ENCODE results near the gene CACNB3. TPM values are rescaled to one million over a fixed set of nuclear protein-coding genes. Genes with fewer than 3 reads are reported as not detected.

CACNB3 gene
- 14.7 and 20.7 TPM in 2 replicates for total RNA-seq

DNA sequence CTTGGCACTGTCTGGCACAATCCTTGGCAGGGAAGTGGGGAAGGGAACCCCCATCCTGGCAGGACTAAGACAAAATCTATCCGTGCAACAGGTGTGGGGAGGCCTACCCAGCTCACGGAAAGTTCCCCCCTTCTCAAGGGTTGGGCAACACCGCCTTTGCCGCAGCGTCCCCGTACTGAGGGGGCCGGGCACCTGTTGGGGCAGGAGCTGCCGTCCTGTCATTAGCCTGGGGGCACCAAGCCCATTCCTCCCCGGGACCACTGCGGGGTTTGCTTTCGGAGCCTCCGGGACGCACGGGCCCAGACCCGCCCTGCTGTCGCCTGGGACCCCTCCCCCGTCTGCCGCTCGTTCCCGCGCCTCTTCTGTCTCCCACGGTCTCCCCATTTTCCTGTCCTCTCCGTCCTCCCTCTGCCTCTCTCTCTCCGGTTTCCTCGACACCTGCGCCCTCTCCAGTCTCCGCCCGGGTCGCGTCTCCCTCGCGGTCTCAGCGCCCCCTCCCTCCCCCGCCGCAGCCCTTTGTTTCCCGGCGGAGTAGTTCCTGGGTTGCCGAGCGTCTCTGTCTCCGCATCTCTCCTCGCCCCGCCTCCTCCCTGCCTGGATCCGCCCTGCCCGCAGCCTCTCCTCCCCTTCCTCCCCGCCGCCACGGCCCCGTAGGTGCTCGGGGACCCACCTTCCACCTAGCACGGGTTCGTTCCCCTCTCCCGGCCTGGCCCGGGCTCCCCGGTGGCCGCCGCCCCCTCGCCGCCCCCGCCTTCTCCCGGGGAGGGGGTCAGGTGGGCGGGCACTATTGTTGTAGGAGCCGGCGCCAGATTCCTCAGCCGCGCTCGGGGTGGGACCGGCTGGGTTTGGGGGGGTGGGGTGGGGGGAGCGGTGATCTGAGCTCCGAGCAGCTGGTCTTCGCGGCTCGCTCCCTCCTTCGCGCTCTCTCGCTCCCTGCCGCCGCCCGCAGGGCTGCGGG is at the start of gene CACNB3:
CACNB3 (plus strand) TSS at position 624 of the 958 bp plus-strand sequence. CDS start 434 bp downstream, outside the sequence.

DNA sequence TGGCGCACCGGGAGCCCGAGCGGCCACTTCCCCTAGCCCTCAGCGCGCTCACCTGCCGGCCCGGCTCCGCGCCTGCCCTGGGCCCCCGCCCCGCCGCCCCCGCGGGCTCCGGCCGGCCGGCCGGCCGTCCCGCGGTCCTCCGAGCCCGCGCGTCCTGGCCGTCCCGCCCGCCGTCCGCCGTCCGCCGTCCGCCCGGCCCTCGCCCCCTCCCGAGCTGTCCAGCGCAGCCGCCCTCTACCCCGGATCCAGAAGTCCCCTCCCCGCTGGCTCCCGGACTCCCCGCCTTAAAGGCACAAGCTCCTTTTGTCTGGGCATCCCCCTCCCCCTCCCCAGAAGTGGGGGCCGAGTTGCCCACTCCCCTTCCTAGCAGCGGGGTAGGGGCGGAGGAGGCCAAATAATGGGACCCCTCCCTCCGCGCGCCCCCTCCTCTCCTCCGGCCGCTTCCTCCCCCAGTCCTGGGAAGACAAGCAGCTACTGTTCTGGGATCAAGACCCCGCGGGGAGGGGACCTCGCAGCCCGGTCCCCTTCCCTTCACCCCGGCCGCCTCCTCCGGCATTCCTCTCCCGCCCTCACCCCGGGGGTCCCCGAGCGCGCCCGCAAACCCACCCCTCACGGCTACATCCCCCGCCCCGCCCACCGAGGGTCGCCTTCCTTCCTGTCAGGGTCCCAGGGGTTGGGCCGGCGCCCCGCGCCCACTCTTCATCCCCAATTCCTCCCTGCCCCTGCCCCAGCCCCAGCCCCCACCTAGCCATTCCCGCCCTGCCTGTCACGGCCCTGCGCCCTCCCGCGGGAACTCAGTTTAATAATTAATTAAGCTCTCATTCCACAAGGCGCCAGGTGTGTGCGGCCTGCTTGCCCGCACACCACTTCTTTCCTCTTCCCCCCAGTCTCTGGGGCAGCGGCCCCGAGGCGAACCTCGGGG is 29.2 kb upstream of the CACNB3 start, which contains the start of gene ADCY6:
ADCY6 (minus strand) TSS at position 236 of the 922 bp plus-strand sequence. CDS start 5,655 bp downstream, outside the sequence.

DNA sequence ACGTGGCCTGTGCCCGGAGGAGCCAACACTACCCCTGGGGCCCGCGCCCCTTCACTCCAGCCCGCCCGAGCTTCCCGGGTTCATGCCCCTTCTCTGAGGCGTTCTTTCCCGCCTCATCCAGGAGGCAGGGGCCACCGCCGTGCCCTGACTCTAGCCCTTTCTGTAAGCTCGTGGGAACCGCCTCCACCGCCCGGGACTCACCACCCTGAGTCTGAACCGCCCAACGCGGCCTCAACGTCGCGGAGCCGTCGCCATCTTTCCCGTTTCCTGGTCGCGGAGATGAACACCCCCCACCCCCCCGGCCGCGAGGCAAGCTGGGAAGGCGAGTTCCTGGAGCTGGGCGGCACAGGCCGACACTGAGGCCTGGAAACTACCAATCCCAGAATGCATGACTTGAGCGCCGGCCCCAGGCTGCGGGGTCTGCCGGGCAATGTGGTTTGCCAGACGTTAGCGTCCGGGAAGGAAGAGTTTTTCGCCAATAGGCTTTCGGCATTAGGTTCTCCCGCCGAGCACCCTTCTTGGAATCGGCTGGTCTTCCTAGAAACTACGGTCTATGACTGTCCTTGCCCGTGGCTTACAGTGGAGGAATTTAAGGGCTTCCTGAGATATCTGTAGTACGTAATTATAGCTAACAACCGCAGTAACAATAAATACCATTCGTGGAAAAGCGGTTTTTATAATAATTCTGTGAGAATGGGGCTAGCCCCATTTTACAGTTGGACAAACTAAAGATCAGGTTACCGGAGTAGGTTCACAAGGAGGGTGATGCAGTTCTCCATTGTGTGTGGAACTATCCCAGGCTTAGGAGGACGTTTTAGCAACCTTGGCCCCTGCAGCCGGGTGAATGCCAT is 33.8 kb downstream of the CACNB3 start, which contains the start of gene DDX23:
DDX23 (minus strand) TSS at position 281 of the 851 bp plus-strand sequence. CDS start 6,381 bp downstream, outside the sequence.

DNA sequence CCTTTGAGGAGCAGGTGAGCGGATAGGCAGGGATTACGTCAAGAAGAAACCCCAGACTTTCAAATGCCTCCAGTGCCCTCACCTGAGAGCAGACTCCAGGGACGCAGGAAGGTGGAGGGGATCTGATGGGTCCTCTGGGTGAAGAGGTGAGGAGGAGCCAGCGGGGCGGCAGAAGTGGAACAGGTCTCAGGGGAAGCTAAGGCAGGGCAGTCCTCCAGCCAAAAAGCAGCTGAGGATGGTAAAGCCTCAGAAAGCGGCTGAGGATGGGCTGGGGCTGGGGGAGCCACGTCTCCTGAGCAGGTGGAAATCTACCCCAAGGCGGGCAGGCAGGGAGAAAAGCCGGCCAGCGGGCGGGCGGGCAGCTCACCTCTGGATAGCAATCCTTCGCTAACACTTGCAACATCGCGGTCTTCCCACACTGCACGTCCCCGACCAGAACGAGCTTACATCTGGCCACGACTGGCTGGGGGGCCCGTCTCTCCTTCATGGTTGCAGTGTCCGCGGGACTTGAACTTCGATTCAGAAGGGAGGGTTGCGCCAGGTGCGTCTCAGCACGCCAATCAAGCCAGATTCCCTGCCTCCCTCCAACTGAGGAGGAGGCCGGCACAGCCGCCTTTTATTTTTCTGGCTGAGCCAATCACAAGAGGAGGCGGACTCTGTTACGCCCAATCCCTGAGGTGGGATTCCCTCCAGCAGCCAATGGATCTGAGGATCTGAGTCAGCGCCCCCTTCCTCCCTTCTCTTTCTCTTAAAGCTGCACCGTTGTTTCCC is 47.2 kb downstream of the CACNB3 start, which contains the start of gene RND1:
RND1 (minus strand) TSS at position 590 of the 771 bp plus-strand sequence; CDS start at position 487, 103 bp downstream.

Other genes starting within 250 kb of the CACNB3 start
- gene LALBA, start 248.4 kb upstream of the CACNB3 start, total RNA-seq, result not detected in 2 replicates
- gene KANSL2, start 136.3 kb upstream of the CACNB3 start, total RNA-seq, result 34.0 and 37.8 TPM in 2 replicates
- 19.6 and 19.9 TPM in 2 replicates for gene CCNT1, start 101.8 kb upstream of the CACNB3 start, total RNA-seq
- 126 and 132 TPM in 2 replicates for gene ADCY6, start 29.4 kb upstream of the CACNB3 start, total RNA-seq
- gene DDX23, start 33.7 kb downstream of the CACNB3 start, total RNA-seq, result 73.4 and 99.9 TPM in 2 replicates
- 0.40 and 0.62 TPM in 2 replicates for gene RND1, start 47.4 kb downstream of the CACNB3 start, total RNA-seq
- gene FKBP11, start 107.0 kb downstream of the CACNB3 start, total RNA-seq, result 15.9 and 16.8 TPM in 2 replicates
- gene ARF3, start 139.0 kb downstream of the CACNB3 start, total RNA-seq, result 34.9 and 38.1 TPM in 2 replicates
- 0.06 TPM in 1 of 2 replicates, not detected in the other for gene WNT10B, start 153.2 kb downstream of the CACNB3 start, total RNA-seq
- gene WNT1, start 159.8 kb downstream of the CACNB3 start, total RNA-seq, result not detected in 2 replicates
- gene DDN, start 180.9 kb downstream of the CACNB3 start, total RNA-seq, result 0.06 and 0.13 TPM in 2 replicates
- 83.4 and 87.9 TPM in 2 replicates for gene PRKAG1, start 200.3 kb downstream of the CACNB3 start, total RNA-seq
- 23.5 and 31.5 TPM in 2 replicates for gene KMT2D, start 242.3 kb downstream of the CACNB3 start, total RNA-seq

Measured in aortic smooth muscle cell (primary cell).